HG02870 (cell line): ENCODE results near the gene NANOS2.

Experiments used
- ATAC-seq: cut with Tn5 transposase; IDR thresholded peaks from one replicate; pipeline ENCODE4 v1.9.1; 2021; ENCODE audit warnings: mild to moderate bottlenecking, moderate library complexity; ENCODE audit not compliant: unreplicated experiment

The NANOS2 gene

DNA sequence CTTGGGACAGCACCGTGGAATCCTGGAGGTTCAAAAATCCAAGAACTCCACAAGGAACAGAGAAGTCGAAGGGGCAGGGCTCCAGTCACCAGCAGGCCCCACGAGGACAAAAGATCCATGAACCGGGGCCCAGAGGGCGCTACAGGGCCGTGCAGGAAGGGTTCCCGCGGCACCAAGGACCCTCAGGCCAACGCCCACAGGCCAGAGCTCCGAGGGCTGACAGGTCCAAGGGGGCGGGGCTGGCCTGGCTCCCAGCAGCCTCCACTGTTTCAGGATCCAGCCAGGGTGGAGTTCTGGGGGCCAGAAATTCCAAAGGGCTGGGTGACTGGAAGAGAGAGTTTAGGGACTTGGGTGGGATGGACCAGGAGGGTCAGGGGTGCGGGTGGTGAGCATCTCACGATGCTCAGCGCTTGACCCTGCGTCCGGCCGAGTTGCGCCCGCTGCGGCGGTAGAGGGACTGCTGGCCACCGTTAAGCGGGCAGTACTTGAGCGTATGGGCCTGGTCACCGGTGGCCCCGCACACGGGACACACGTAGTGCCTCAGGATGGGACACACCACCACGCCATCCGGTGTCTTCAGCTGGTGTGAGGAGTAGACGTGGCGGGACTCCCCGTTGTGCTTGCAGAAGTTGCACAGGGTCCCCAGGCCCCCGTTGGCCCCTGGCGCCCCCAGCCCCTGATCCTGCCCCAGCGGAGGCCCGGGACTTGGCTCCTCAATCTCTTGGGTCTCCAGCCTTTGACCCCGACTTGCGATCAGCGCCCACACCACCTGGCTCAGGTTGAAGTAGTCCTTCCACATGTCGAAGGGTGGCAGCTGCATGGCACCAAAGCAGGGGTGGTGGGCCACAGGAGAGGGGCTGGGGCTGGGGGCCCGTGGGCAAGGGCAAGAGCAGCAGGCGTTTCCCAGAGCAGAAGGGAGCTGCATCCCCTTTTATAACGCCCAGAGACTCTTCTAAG, at the start of gene NANOS2:
TSS of gene NANOS2 (minus strand) at position 905 of the 957 bp plus-strand sequence. CDS start at position 820, 85 bp downstream.
- no peak for ATAC-seq

- ATAC-seq, result no peak
Observed at GRCh38 chr19:45962021-45962420, 47.4 kb upstream of the NANOS2 start.

- no peak for ATAC-seq
Observed at GRCh38 chr19:45960595-45961235, 46.1 kb upstream of the NANOS2 start.

DNA sequence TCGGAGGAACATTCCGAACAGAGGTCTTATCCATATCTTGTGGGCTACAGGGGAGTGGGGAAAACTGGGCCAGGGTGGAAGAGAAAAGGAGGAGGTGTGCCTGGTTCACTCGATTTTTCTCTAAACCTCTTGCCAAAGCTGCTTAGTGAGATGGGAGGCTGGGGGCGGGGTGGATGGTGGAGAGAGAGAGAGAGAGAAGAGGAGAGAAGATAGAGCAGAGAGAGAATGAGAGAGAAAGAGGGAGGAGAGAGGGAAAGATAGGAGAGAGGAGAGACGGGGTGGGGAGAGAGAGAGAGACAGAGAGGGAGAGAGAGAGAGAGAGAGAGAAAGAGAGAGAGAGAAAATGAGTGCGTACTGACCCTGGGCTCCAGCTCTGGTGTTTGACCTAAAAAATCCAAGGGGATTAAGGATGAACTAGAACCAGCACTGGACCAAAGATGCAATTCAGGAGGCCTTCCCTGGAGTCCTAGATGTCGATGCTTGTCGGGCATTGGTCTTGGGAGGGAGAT, 45.0 kb upstream of the NANOS2 start:
- no peak for ATAC-seq

GRCh38 chr19:45958769-45959516, 44.4 kb upstream of the NANOS2 start:
- no peak for ATAC-seq

- no peak for ATAC-seq
Observed at GRCh38 chr19:45958320-45958719, 43.7 kb upstream of the NANOS2 start.

DNA sequence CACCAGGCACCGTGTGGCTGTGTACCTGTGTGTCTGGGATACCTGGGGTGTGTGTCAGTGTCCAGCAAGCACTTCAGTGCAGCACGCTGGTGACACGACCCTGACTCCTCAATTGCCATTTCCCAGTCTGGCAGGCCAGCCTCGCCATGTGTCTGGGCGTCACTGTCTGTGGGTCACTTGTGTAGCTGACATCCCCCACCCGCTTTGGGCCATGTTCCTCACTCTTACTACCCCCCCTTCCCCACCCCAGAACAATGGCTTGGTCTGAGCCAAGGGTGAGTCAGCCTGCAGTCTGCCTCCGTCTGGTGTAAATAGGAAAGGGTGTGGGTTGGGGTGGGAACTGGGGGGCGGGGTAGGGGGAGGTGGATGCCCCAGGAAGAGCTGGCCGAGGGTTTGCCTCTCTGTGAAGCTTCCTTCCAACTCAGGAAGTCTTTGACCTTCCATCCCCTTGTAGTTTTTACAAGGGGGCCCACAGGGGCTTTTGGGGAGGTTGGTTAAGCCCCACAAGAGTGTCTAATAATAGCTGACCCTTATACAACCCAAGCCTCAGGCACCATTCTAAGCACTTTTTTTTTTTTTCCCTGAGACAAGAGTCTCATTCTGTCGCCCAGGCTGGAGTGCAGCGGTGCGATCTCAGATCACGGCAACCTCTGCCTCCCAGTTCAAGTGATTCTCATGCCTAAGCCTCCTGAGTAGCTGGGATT, 41.5 kb upstream of the NANOS2 start:
- no peak for ATAC-seq

DNA sequence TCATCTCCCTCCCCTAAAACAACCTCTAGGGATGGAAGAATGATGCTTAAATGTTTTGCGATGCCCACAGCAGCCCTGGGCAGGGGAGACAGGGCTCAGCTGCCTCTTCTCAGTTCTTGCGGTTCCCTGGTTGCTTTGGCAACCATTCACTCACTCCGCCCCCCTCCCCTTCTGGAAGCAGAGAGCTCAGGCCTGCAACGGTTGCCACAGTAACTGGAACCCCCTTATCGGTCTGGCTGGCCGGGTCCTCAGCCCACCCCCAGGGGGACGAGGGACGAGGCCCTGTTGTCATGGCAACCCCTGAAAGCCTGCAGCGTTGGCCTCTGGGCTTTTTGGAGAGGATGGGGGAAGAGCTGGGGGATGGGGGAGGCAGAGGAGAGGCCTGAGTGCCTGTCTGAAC, 39.6 kb upstream of the NANOS2 start:
- no peak for ATAC-seq

DNA sequence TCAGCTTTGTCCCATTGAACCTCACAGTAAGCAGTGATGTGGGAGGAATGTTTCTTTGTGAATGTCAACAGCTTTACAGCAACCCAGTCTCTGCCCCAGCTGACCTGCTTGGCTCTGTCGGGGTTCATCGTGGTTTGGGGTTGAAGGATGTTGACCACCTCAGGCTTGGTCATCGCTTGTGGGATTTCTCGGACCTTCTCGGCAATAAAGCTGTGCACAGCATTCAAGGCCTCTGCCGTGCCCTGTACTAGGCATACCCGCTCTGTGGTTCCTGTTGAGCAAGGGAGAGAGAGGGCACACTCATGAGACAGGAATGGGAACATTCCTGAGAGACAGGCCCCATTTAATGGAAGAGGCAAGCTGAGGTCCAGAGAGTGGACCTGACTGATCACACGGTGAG, 39.1 kb upstream of the NANOS2 start:
- ATAC-seq, result no peak

GRCh38 chr19:45952686-45953505, 38.3 kb upstream of the NANOS2 start:
- ATAC-seq, result no peak

GRCh38 chr19:45952341-45952685, 37.7 kb upstream of the NANOS2 start:
- ATAC-seq, result no peak

DNA sequence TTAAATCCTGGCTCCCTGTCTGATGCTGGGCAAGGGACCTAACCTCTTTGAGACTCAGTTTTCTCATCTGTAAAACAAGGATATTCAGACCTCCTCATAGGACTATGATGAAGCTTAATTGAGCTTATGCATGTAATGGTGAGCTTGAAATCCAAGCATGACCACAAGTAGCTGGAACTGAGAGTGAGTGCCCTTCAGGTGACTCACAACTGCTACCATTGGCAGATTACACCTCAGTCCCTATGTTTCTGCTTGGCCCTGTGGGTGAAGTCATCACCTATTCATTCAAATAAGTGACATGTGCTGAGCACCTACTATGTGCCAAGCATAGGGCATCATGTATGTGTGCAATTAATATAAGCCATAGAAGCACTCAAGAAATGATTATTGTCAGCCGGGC, 33.3 kb upstream of the NANOS2 start:
- ATAC-seq, result no peak

DNA sequence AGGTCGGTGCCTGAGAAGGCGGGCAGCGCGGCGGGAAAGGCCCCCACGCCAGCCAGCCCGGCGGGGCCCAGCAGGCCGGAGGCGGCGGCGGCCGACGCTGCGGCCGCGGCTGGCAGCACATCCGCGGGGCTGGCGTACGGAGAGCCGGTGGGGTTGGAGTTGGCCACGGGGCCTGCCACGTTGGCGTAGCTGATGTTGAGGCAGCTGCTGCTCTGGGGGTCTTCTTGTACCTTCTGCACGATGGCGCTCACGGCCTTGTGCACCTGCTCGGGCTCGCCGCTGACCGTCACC, 25.9 kb upstream of the NANOS2 start:
- ATAC-seq, result no peak

GRCh38 chr19:45939792-45940514, 25.4 kb upstream of the NANOS2 start:
- no peak for ATAC-seq

DNA sequence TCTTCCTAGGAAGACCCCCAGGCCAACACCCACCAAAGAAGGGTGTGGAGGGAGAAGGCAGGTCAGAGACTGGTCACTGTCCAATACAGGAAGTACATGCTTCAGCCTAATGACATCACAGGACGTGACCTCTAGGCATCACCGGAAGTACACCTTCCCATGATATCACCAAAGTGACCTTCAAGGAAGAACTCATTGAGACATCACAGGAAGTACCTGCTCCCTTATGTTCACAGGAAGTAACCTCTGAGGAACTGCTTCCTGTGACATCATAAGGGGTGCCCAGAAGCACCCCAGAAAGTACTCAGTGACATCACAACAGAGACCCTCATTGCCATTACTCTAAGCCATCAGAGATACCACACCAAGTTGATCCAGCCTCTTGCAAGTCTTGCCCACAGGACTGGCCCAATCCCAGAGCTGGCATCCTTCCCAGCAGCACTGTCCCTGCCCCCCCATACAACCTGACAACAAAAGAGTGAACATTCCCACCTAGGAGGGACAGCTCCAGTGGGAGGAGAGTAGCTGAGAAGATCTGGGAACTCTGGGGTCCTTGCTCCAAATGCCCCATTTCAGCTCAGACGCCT, 24.2 kb upstream of the NANOS2 start:
- ATAC-seq, result no peak

DNA sequence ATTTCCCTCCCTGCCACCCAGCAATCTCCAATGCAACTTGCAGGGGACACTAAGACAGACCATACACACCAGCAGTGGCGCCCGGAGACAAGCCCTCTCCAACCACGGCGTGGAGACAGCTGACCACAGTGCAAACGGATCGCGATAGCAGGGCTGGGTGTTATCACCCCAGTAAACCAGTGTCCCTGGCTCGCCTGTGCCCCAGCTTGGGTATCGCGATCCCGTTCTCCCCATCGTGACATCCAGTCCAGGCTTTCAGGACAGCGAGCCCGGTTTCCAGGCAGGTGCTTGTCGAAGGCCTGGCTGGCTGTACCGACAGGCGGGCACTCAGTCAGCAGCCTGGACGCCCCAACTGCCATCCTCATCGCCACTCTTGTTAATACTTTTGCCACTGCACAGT, 20.7 kb upstream of the NANOS2 start:
- no peak for ATAC-seq

DNA sequence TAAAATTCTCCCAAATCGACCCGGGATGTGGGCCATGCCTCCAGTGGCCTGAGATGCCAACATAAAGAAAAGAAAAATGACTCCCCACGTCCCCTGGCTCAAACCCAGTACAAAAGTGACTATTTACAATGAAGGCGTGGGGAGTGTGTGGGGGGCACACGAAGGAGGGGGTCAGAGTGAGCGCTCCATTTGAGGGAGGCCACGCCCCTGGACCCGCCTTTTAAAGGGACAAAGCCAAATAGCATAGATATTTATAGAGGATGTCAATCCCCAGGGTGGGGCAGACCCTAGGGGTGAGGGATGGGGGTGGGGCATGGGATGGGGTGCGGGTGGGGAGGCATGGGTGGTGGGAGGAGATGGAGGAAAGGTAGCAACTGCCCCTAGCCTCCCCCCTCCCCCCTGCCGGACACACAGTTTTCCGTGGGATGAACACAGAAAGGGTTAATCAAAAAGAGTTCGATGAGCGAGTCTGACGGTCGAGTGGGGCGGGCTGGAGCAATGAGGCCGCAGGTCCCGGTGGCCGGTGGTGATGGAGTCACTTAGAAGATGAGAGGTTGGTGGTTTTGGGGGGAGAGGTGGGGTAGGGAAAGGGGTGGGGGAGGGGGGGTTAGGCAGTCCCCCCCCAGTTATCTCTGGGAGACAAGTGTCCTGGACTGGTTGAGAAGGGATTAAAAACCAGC, 20.1 kb upstream of the NANOS2 start:
- ATAC-seq, result no peak

DNA sequence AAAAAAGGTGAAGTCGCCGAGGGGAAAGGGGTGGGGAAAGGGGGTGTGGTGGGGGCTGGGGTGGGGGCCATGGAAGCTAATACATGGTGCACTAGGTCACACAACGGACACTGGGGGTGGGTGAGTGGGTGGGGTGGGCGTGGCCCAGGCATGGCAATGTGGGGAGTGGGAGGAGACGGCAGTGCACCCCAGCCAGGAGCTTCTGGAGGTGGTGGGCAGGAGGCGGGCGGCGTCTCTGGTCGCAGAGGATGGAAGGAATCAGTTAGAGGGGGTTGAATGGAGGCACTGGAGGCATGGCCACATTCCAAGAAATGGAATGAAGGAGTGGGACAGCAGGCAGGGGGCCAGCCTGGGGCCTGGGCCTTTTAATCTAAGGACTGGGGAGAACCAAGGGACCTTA, 19.2 kb upstream of the NANOS2 start:
- no peak for ATAC-seq

GRCh38 chr19:45931055-45931454, 16.5 kb upstream of the NANOS2 start:
- no peak for ATAC-seq
